Measurements from ENCODE around the gene DYNC2LI1. TPM values are rescaled to one million over a fixed set of nuclear protein-coding genes. Genes with fewer than 3 reads are reported as not detected.

DYNC2LI1 gene
- total RNA-seq, 4 donors from 2014 or later, result 19.5 to 37.3 (median 33.1) TPM

Small RNAs within 50 kb of the gene (small RNA-seq; reads per million reads assigned to genes)
- not detected for gene RN7SKP66

Other genes with a start within 250 kb of the DYNC2LI1 start
- 10 to 100 TPM; 35.7 to 49.2 (median 47.4) TPM for gene THADA, start 178.0 kb upstream of the DYNC2LI1 start, total RNA-seq
- 10 to 100 TPM; 44.6 to 78.7 (median 48.0) TPM for gene PLEKHH2, start 136.8 kb upstream of the DYNC2LI1 start, total RNA-seq
- gene C1GALT1C1L, start 97.6 kb upstream of the DYNC2LI1 start, total RNA-seq, result under 1 TPM in 3 of 4 donors, not detected in 1; 0.42 to 0.98 (median 0.87) TPM
- gene ABCG5, start 64.8 kb downstream of the DYNC2LI1 start, total RNA-seq, result not detected
- gene ABCG8, start 64.9 kb downstream of the DYNC2LI1 start, total RNA-seq, result not detected
- 10 to 100 TPM; 42.2 to 53.4 (median 49.7) TPM for gene LRPPRC, start 221.9 kb downstream of the DYNC2LI1 start, total RNA-seq

Data from tibial nerve (tissue), 4 donors.